ENCODE measurements around the gene MT1F.

The MT1F gene

GRCh38 chr16:56690420-56691122 is 32.8 kb downstream of the MT1F start:
- in situ Hi-C loops (cut with MboI; ENCODE audit: low sequenced_read_pairs) = no loop called here

- in situ Hi-C loops (cut with MboI; ENCODE audit: low sequenced_read_pairs) = no loop called here
These were observed 34.1 kb downstream of the MT1F start for GRCh38 chr16:56691885-56692284.

- in situ Hi-C loops (cut with MboI; ENCODE audit: low sequenced_read_pairs) = no loop called here
These were observed 37.5 kb downstream of the MT1F start for GRCh38 chr16:56695246-56695645.

- in situ Hi-C loops (cut with MboI; ENCODE audit: low sequenced_read_pairs) = no loop called here
These were observed 39.8 kb downstream of the MT1F start for GRCh38 chr16:56697456-56698155.

- in situ Hi-C loops (cut with MboI; ENCODE audit: low sequenced_read_pairs) = no loop called here
These were observed 42.4 kb downstream of the MT1F start for GRCh38 chr16:56700195-56700594.

- in situ Hi-C loops (cut with MboI; ENCODE audit: low sequenced_read_pairs) = no loop called here
These were observed 42.9 kb downstream of the MT1F start for GRCh38 chr16:56700631-56701030.

- in situ Hi-C loops (cut with MboI; ENCODE audit: low sequenced_read_pairs) = no loop called here
These were observed 43.8 kb downstream of the MT1F start for GRCh38 chr16:56701534-56701933.

- in situ Hi-C loops (cut with MboI; ENCODE audit: low sequenced_read_pairs) = no loop called here
These were observed 45.1 kb downstream of the MT1F start for GRCh38 chr16:56702836-56703235.
